Activated CD4-positive, alpha-beta memory T cell treated with anti-CD3 and anti-CD28 coated beads, Interleukin-2, amount 10 ng/mL, durations not matched to agents 7 days and 5 days (primary cell): ENCODE results near the gene TRAPPC12. TPM values are rescaled to one million over a fixed set of nuclear protein-coding genes. Genes with fewer than 3 reads are reported as not detected.

Experiments used
- CTCF ChIA-PET: fragments of 350-600 bp; sonication (Branson Sonifier 250); formaldehyde crosslinking; loops from one replicate; lab custom pipeline; 2021; ENCODE audit warnings: antibody characterized with exemption, inconsistent platforms; lab: Charles Lee
- POLR2A ChIA-PET: fragments of 350-600 bp; sonication (Branson Sonifier 250); formaldehyde crosslinking; loops from one replicate; lab custom pipeline; 2021; ENCODE audit warnings: antibody characterized with exemption; lab: Charles Lee
- DNase-seq: peaks from one replicate; pipeline ENCODE4 v3.0.0-alpha.2; 2020
- H3K27ac Mint-ChIP-seq: one replicate; pipeline ENCODE4 v1.8.0; 2021; ENCODE audit warnings: mild to moderate bottlenecking, mixed read lengths
- H3K27me3 Mint-ChIP-seq: one replicate; pipeline ENCODE4 v1.8.0; 2021; ENCODE audit warnings: mixed read lengths
- H3K36me3 Mint-ChIP-seq: one replicate; pipeline ENCODE4 v1.8.0; 2021; ENCODE audit warnings: low read depth, mixed read lengths
- H3K4me1 Mint-ChIP-seq: one replicate; pipeline ENCODE4 v1.8.0; 2021; ENCODE audit warnings: mixed read lengths
- H3K4me3 Mint-ChIP-seq: one replicate; pipeline ENCODE4 v1.8.0; 2021; ENCODE audit warnings: mild to moderate bottlenecking, mixed read lengths
- H3K9me3 Mint-ChIP-seq: one replicate; pipeline ENCODE4 v1.8.0; 2021; ENCODE audit warnings: mixed read lengths
- total RNA-seq, 2 experiments: library from RNA; stranded (reverse); gene quantifications; one replicate each; pipeline ENCODE4 v1.2.3, GENCODE V29; 2021

The TRAPPC12 gene
- total RNA-seq, 2 experiments from 2014 or later: 74.5 to 75.6 TPM

GRCh38 chr2:3399829-3400228, 20.3 kb downstream of the TRAPPC12 start:
- no peaks in the 10 kb centered on the region for H3K4me1 Mint-ChIP-seq
- peaks cover 13% of the 10 kb centered on the region for H3K9me3 Mint-ChIP-seq
- H3K4me3 Mint-ChIP-seq: no peak overlapping the region
- H3K27me3 Mint-ChIP-seq: no peaks in the 10 kb centered on the region
- no peak for DNase-seq
- H3K36me3 Mint-ChIP-seq: peaks cover 48% of the 10 kb centered on the region
- ChIA-PET CTCF (no interaction called here), POLR2A (no interaction called here)
- H3K27ac Mint-ChIP-seq: no peak overlapping the region

DNA sequence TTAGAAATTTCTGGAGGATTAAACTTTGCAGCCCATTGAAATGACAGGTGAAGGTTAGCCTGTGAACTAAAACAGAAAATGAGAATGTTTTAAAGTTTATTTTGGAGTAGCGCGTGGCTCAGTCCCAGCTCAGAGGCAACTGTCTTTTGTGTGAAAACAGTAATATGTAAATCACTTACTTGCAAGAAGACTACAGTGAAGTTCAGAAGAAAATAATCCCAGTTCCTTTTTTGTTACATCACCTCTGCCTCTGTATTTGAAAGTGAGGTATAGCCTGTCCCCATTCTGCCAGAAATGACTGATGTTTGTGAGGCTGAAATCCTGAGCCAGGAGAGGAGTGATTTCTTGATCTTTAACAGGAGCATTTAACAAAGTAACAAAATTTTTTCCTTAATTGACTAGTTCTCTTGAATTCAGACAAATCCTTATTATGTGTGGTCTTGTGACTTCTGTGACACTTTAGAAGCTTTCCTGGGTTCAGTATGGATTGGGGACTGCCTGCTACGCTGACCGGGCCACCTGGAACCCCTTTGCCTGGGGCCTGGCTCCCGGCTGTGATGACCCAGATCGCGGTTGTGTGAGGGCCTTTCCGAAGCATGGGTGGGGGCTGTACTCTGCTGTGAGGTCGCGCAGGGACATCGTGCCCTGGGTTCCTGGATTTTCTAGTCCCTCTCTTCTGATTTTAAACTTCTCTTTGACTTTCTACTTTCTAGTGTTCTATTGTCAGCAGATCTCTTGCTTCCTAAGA, 24.3 kb downstream of the TRAPPC12 start:
- Mint-ChIP-seq H3K9me3 (no peaks in the 10 kb centered on the region), H3K4me3 (no peak overlapping the region), H3K27ac (no peak overlapping the region), H3K36me3 (peaks cover 21% of the 10 kb centered on the region), H3K4me1 (no peaks in the 10 kb centered on the region), H3K27me3 (no peaks in the 10 kb centered on the region)
- POLR2A ChIA-PET: no interaction called here
- DNase-seq: no peak
- CTCF ChIA-PET: interaction anchor here (0.6 kb wide), 1 partner anchor 19 kb away, joined by 3 read pairs; no protein-coding TSS in a partner anchor

DNA sequence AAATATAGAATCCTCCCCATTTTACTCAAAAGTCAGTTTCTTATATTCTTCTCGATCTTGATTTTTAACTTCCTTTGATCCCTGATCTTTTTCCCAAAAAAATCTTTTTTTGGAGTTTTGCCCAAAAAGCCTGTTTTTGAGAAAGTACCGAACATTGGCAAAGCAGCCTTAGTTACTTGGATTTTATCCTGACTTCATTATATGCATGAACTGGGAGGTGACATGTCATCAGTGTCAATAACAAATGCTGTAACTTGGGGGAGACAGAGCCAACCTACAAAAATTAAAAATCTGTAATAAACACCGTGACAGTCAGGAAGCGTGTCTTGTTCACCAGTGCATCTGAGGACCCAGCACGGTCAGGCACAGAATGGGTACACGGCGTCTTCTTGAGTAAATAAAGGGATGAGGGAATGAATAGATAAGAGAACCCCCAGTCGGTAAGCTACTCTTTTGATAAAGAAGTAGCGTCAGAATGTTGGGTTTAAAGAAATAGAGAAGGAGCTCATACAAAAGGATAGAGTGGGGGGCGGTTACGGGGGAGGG, 24.9 kb downstream of the TRAPPC12 start:
- Mint-ChIP-seq H3K9me3 (no peaks in the 10 kb centered on the region), H3K27ac (no peak overlapping the region)
- POLR2A ChIA-PET: no interaction called here

GRCh38 chr2:3405307-3405706, 25.8 kb downstream of the TRAPPC12 start:
- Mint-ChIP-seq H3K9me3 (no peaks in the 10 kb centered on the region), H3K4me3 (no peak overlapping the region), H3K4me1 (no peaks in the 10 kb centered on the region), H3K27me3 (no peaks in the 10 kb centered on the region), H3K36me3 (peaks cover 25% of the 10 kb centered on the region), H3K27ac (no peak overlapping the region)
- DNase-seq: no peak
- ChIA-PET CTCF (interaction anchor here (1.0 kb wide), 1 partner anchor 19 kb away, joined by 5 read pairs; no protein-coding TSS in a partner anchor), POLR2A (interaction anchor here (0.9 kb wide), 1 partner anchor 26 kb away, joined by 3 read pairs; the partner anchor contains the start of gene TRAPPC12)

More for the DNA sequence above, 24.9 kb downstream of the TRAPPC12 start:
- Mint-ChIP-seq H3K4me3 (no peak overlapping the region), H3K27me3 (no peaks in the 10 kb centered on the region), H3K4me1 (no peaks in the 10 kb centered on the region), H3K36me3 (peaks cover 21% of the 10 kb centered on the region)
- no peak for DNase-seq
- CTCF ChIA-PET: no interaction called here

- POLR2A ChIA-PET: interaction anchor here (0.9 kb wide), 1 partner anchor 26 kb away, joined by 3 read pairs; the partner anchor contains the start of gene TRAPPC12
- CTCF ChIA-PET: interaction anchor here (1.0 kb wide), 1 partner anchor 18 kb away, joined by 5 read pairs; no protein-coding TSS in a partner anchor
- H3K4me3 Mint-ChIP-seq: no peak overlapping the region
- H3K36me3 Mint-ChIP-seq: peaks cover 22% of the 10 kb centered on the region
- no peaks in the 10 kb centered on the region for H3K9me3 Mint-ChIP-seq
- H3K27ac Mint-ChIP-seq: no peak overlapping the region
- H3K4me1 Mint-ChIP-seq: no peaks in the 10 kb centered on the region
- DNase-seq: no peak
- no peaks in the 10 kb centered on the region for H3K27me3 Mint-ChIP-seq
Observed at GRCh38 chr2:3405876-3406275, 26.4 kb downstream of the TRAPPC12 start.

DNA sequence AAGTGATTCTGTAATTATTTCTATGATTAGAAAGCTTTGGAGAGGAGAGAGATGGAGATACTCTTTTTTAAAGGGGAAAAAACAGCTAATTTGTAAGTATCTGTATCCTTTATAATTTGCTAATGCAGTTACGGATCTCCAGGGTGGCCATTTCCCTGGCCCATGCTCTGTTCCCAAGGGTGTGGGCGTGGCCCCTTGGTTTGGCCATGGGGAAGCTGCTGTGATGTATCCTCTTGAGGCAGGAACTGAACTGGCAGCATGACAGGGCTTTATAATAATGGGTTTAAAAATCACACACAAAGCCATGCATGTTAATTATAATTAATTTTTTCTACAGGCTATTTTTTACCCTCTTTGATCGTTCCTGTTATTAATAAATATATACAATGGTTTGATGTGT, 27.0 kb downstream of the TRAPPC12 start:
- no peak overlapping the region for H3K27ac Mint-ChIP-seq
- no peaks in the 10 kb centered on the region for H3K9me3 Mint-ChIP-seq
- CTCF ChIA-PET: no interaction called here
- H3K27me3 Mint-ChIP-seq: no peaks in the 10 kb centered on the region
- POLR2A ChIA-PET: no interaction called here
- no peak overlapping the region for H3K4me3 Mint-ChIP-seq
- no peaks in the 10 kb centered on the region for H3K4me1 Mint-ChIP-seq
- H3K36me3 Mint-ChIP-seq: peaks cover 22% of the 10 kb centered on the region
- no peak for DNase-seq

DNA sequence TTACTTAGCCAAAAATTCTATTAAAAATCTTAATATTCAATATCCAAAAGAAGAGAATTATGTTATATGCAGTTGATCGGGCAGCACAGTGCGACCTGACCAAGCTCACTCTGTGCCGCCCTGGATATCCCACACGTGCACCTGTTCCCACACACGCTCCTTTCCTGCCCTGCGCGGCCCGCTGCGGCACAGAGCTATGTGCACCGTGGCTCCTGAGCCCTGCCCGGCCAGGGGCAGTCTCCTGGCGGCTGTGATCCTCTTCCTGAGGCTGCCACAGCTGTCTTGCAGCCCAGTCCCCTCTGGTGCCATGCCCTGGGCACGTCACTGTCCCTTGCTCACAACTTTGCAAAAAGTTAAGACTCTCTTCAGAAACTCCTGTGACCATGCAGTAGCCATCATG, 29.3 kb downstream of the TRAPPC12 start:
- CTCF ChIA-PET: interaction anchor here (1.0 kb wide), 1 partner anchor 15 kb away, joined by 3 read pairs; no protein-coding TSS in a partner anchor
- Mint-ChIP-seq H3K36me3 (peaks cover 16% of the 10 kb centered on the region), H3K27me3 (no peaks in the 10 kb centered on the region), H3K4me3 (no peak overlapping the region), H3K4me1 (no peaks in the 10 kb centered on the region), H3K9me3 (no peaks in the 10 kb centered on the region), H3K27ac (no peak overlapping the region)
- POLR2A ChIA-PET: no interaction called here
- DNase-seq: no peak

DNA sequence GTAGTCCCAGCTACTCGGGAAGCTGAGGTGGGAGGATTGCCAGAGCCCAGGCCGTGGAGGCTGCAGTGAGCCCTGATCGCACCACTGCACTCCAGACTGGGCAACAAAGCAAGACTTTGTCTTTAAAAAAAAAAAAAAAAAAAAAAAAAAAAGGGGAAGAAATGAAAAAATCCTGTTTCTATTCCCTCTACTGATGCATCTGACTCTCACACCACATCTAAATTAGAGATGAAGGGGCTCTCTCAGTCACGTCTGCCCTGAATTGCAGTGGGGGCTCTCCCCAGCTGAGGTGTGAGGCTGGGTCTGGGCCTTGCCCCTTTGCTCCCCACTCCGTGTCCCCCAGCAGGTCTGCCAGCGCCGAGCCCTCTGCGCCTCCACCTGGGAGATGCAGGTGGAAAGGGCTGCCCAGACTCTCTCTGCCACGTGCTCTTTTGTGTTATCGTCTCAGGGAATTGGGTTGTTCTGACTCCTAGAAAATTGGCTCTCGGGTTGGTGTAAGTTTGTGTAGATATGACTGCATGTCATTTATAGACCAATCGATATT, 30.2 kb downstream of the TRAPPC12 start:
- CTCF ChIA-PET: no interaction called here
- Mint-ChIP-seq H3K27ac (no peak overlapping the region), H3K36me3 (peaks cover 15% of the 10 kb centered on the region)

DNA sequence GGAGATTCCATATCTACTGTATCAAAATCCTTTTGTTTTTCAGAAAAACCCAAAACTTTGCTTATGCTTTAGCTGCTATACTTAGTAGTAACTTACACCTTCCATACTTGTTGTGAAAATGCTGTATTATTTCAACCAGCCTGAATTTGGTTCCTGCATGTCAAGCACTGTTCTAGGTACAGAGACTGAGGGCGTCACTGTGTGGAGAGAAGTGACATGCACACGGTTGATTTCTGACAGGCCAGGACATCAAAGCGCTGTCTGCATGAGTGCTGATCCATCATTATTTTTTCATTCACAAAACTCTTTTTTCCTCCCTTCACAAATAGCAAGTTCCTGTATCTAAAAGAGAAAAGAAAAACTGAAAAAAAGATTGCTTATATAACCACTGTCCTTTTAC, 31.6 kb downstream of the TRAPPC12 start:
- POLR2A ChIA-PET: no interaction called here
- no peaks in the 10 kb centered on the region for H3K4me1 Mint-ChIP-seq
- H3K27me3 Mint-ChIP-seq: no peaks in the 10 kb centered on the region
- H3K36me3 Mint-ChIP-seq: peaks cover 17% of the 10 kb centered on the region
- H3K4me3 Mint-ChIP-seq: no peak overlapping the region
- DNase-seq: no peak
- CTCF ChIA-PET: no interaction called here
- H3K27ac Mint-ChIP-seq: no peak overlapping the region
- no peaks in the 10 kb centered on the region for H3K9me3 Mint-ChIP-seq

More for the DNA sequence above, 30.2 kb downstream of the TRAPPC12 start:
- DNase-seq: no peak
- Mint-ChIP-seq H3K4me1 (no peaks in the 10 kb centered on the region), H3K4me3 (no peak overlapping the region), H3K9me3 (no peaks in the 10 kb centered on the region), H3K27me3 (no peaks in the 10 kb centered on the region)
- POLR2A ChIA-PET: no interaction called here

GRCh38 chr2:3413697-3414096, 34.2 kb downstream of the TRAPPC12 start:
- no peak overlapping the region for H3K27ac Mint-ChIP-seq
- H3K27me3 Mint-ChIP-seq: no peaks in the 10 kb centered on the region
- H3K9me3 Mint-ChIP-seq: no peaks in the 10 kb centered on the region
- DNase-seq: no peak
- H3K36me3 Mint-ChIP-seq: peaks cover 13% of the 10 kb centered on the region
- POLR2A ChIA-PET: no interaction called here
- CTCF ChIA-PET: interaction anchor here (1.7 to 3.4 kb wide), 2 partner anchors 10 to 14 kb away, joined by 5 to 28 read pairs; no protein-coding TSS in a partner anchor
- H3K4me1 Mint-ChIP-seq: no peaks in the 10 kb centered on the region
- no peak overlapping the region for H3K4me3 Mint-ChIP-seq

DNA sequence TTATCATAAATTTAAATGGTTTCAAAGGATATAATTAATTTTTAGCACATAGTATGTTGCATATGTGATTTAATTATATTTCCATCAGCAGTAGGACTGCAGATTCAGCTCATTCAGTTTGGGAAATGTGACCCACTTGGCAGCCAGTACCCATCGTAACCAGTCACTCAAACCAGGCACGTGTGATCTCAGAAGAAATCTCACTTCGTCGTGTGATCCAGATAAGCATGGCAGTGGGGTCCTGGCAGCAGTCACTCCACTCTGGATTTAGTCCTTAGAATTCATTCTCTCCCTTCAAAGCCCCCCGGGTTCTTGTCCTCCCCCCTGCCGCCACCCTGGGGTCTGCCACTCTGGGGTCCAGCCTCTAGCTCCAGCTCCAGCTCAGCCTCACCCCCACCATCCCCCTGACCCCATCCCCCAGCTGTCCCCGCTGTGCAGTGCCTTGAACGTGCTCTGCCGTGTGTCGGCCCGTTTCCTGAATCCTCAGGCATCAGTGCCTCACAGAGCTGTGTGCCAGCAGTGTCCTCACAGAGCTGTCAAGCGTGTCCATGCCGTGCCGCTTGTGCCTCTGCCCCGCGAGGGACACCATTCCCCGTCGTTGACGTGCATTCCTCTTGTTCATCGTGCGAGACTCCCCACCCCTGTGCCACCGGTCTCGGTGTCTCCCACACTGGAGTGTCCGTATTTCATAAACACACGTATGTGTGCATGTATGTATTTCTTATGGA, 34.8 kb downstream of the TRAPPC12 start:
- no peaks in the 10 kb centered on the region for H3K9me3 Mint-ChIP-seq
- no peak for DNase-seq
- no peak overlapping the region for H3K27ac Mint-ChIP-seq
- ChIA-PET CTCF (interaction anchor here (1.7 to 3.4 kb wide), 2 partner anchors 9 to 14 kb away, joined by 5 to 28 read pairs; no protein-coding TSS in a partner anchor), POLR2A (no interaction called here)
- no peaks in the 10 kb centered on the region for H3K4me1 Mint-ChIP-seq
- H3K4me3 Mint-ChIP-seq: no peak overlapping the region
- H3K36me3 Mint-ChIP-seq: peaks cover 13% of the 10 kb centered on the region
- no peaks in the 10 kb centered on the region for H3K27me3 Mint-ChIP-seq

- ChIA-PET POLR2A (no interaction called here), CTCF (no interaction called here)
- peak overlapping the region; percentile 14 for H3K27ac Mint-ChIP-seq
- H3K4me3 Mint-ChIP-seq: no peak overlapping the region
- no peak for DNase-seq
- H3K27me3 Mint-ChIP-seq: no peaks in the 10 kb centered on the region
- H3K36me3 Mint-ChIP-seq: peaks cover 25% of the 10 kb centered on the region
- no peaks in the 10 kb centered on the region for H3K9me3 Mint-ChIP-seq
- no peaks in the 10 kb centered on the region for H3K4me1 Mint-ChIP-seq
Observed at GRCh38 chr2:3418766-3419404, 39.4 kb downstream of the TRAPPC12 start.
